Measurements from ENCODE around the gene CALML3. TPM values are rescaled to one million over a fixed set of nuclear protein-coding genes. Genes with fewer than 3 reads are reported as not detected.

The CALML3 gene
- total RNA-seq, 1 donor from 2014 or later = not detected

DNA sequence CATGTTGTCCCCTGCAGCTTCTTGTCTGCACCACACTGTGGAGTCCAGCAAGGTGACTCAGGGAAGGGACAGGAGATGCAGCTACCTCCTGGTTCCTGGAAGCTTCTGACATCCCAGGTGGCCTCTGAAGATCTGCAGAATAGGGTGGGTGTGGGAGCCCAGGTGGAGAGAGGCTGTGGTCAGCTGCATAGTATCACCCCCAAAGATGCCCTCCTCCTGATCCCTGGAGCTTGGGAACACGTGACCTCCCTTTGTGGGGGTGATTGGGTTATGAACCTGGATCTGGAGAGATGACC lies 25.4 kb downstream of the CALML3 start:
- Mint-ChIP-seq H3K4me3 (no peak overlapping the region), H3K36me3 (no peaks in the 10 kb centered on the region), H3K27ac (peak overlapping the region; percentile 66), H3K27me3 (ENCODE audit: insufficient read depth, low read depth) (peaks cover 5% of the 10 kb centered on the region), H3K9me3 (no peaks in the 10 kb centered on the region), H3K4me1 (peaks cover 15% of the 10 kb centered on the region)
- H3K4me1 ChIP-seq = peaks cover 7% of the 10 kb centered on the region
- H3K79me2 ChIP-seq (ENCODE audit: low read depth) = no peaks in the 10 kb centered on the region
- no peak for DNase-seq (ENCODE audit: low spot score)
- no peak for TF ChIP-seq EZH2 (IDR thresholded peaks at IDR 0.05)
- TF ChIP-seq, protein P1, sequence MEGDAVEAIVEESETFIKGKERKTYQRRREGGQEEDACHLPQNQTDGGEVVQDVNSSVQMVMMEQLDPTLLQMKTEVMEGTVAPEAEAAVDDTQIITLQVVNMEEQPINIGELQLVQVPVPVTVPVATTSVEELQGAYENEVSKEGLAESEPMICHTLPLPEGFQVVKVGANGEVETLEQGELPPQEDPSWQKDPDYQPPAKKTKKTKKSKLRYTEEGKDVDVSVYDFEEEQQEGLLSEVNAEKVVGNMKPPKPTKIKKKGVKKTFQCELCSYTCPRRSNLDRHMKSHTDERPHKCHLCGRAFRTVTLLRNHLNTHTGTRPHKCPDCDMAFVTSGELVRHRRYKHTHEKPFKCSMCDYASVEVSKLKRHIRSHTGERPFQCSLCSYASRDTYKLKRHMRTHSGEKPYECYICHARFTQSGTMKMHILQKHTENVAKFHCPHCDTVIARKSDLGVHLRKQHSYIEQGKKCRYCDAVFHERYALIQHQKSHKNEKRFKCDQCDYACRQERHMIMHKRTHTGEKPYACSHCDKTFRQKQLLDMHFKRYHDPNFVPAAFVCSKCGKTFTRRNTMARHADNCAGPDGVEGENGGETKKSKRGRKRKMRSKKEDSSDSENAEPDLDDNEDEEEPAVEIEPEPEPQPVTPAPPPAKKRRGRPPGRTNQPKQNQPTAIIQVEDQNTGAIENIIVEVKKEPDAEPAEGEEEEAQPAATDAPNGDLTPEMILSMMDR (IDR thresholded peaks at IDR 0.05) = no peak
- TF ChIP-seq EZH2phosphoT487 (IDR thresholded peaks at IDR 0.05) = no peak
- no peak overlapping the region for H3K27ac ChIP-seq
- H3K9ac ChIP-seq = no peak overlapping the region
- no peaks in the 10 kb centered on the region for H3K9me3 ChIP-seq (ENCODE audit: low read depth)
- no peaks in the 10 kb centered on the region for H3F3A ChIP-seq (ENCODE audit: low read depth)
- H3K4me2 ChIP-seq = no peak overlapping the region
- H3K36me3 ChIP-seq = no peaks in the 10 kb centered on the region
- no peaks in the 10 kb centered on the region for H4K20me1 ChIP-seq (ENCODE audit: low read depth)
- no peak overlapping the region for H3K4me3 ChIP-seq
- no peak overlapping the region for H2AFZ ChIP-seq (replicated peaks)
- H3K27me3 ChIP-seq = no peaks in the 10 kb centered on the region

DNA sequence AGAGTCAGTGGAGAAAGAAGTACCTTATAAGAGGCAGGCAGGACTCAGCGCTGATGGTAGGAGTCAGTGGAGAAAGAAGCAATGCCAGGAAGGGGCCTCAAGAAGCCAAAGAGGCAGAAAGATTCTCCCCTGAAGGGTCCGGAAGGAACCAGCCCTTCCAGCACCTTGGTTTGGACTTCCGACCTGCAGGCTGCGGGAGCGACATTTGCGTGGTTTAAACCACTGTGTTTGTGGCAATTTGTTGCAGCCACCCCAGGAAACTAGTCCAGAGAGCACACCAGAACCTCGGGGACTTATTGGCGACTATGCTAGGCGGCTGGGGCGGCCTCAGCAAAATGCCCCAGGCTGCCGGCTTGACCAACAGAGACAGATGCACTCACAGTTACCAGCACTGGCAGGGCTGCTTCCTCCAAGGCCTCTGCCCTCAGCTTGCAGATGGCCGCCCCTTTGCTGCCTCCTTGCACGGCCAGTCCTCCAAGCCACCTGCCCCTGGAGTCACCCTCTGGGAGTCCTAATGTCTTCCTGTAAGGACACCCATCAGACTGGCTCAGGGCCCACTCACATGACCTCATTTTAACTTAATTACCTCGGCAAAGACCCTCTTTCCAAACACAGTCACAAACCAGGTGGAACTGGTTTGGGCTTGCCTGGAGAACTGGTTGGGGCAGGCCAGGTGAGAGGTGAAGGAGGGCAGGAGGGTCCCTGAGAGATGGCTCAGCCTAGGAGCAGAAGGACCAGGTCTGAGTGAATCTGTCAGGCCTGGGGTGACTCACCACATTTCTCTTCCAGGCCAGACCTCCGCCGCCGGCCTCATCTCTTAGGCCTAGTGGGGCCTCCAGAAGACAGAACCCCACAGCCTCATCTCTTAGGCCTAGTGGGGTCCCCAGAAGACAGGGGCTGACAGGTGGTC lies 26.1 kb downstream of the CALML3 start:
- Histone ChIP-seq H3K4me1 (peaks cover 7% of the 10 kb centered on the region), H3K27me3 (no peaks in the 10 kb centered on the region), H3K4me2 (no peak overlapping the region), H3F3A (ENCODE audit: low read depth) (no peaks in the 10 kb centered on the region), H4K20me1 (ENCODE audit: low read depth) (no peaks in the 10 kb centered on the region), H2AFZ (replicated peaks) (no peak overlapping the region), H3K36me3 (no peaks in the 10 kb centered on the region), H3K27ac (no peak overlapping the region), H3K79me2 (ENCODE audit: low read depth) (no peaks in the 10 kb centered on the region), H3K4me3 (no peak overlapping the region), H3K9ac (no peak overlapping the region), H3K9me3 (ENCODE audit: low read depth) (no peaks in the 10 kb centered on the region)
- Mint-ChIP-seq H3K4me1 (peaks cover 15% of the 10 kb centered on the region), H3K36me3 (no peaks in the 10 kb centered on the region), H3K27ac (peak overlapping the region; percentile 66), H3K9me3 (no peaks in the 10 kb centered on the region), H3K4me3 (no peak overlapping the region), H3K27me3 (ENCODE audit: insufficient read depth, low read depth) (peaks cover 6% of the 10 kb centered on the region)
- no peak for DNase-seq (ENCODE audit: low spot score)
- TF ChIP-seq, protein P1 (IDR thresholded peaks at IDR 0.05) = no peak
- TF ChIP-seq EZH2 (IDR thresholded peaks at IDR 0.05) (no peak), EZH2phosphoT487 (IDR thresholded peaks at IDR 0.05) (no peak)

DNA sequence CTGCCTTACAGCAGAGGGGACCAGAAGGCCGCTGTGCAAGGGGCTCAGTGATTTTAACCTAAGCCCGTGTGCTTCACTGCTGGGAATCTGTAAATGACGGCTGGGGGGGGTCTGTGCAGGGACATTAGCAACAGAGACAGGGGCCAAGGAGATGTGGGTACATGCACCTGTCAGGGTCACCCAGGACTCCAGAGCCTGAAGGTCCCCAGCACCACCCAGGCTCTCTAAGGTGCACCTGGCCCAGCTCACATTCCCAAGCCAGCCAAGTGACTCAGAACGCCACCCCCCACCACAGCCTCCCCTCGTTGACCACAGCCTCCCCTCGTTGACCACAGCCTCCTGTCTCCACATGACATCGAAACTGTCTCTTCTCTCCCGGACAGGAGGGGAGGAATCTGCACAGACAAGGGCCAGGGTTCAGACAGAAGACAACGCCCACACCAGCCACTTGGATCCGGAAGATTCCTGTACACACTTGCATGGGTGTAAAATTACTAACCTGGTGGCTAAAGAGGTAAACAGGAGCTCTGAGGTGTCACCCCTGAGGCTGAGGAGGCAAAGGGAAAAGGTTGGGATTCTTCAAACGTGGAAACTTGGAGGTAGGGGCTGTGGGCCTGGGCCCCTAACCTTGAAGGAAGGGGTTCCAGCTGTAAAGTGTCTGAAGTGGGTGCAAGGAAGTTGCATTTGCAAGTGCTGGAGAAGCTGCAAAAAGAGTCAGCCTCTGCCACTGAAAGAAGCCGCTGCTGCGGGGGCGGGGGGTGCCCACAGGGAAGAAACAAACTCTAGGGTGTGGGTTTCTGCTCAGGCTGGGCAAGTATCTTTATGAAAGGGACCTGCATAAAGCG lies 27.0 kb downstream of the CALML3 start:
- Histone ChIP-seq H2AFZ (replicated peaks) (no peak overlapping the region), H3K79me2 (ENCODE audit: low read depth) (no peaks in the 10 kb centered on the region), H3K4me1 (peaks cover 7% of the 10 kb centered on the region), H3F3A (ENCODE audit: low read depth) (no peaks in the 10 kb centered on the region), H4K20me1 (ENCODE audit: low read depth) (no peaks in the 10 kb centered on the region), H3K27me3 (no peaks in the 10 kb centered on the region), H3K9ac (no peak overlapping the region), H3K36me3 (no peaks in the 10 kb centered on the region), H3K27ac (no peak overlapping the region), H3K4me3 (no peak overlapping the region), H3K4me2 (no peak overlapping the region), H3K9me3 (ENCODE audit: low read depth) (no peaks in the 10 kb centered on the region)
- H3K27me3 Mint-ChIP-seq (ENCODE audit: insufficient read depth, low read depth) = peaks cover 7% of the 10 kb centered on the region
- DNase-seq (ENCODE audit: low spot score) = no peak
- no peaks in the 10 kb centered on the region for H3K9me3 Mint-ChIP-seq
- H3K36me3 Mint-ChIP-seq = no peaks in the 10 kb centered on the region
- H3K4me3 Mint-ChIP-seq = no peak overlapping the region
- TF ChIP-seq EZH2 (IDR thresholded peaks at IDR 0.05) = no peak
- TF ChIP-seq, protein P1 (IDR thresholded peaks at IDR 0.05) = no peak
- no peak for TF ChIP-seq EZH2phosphoT487 (IDR thresholded peaks at IDR 0.05)
- H3K4me1 Mint-ChIP-seq = peaks cover 18% of the 10 kb centered on the region
- no peak overlapping the region for H3K27ac Mint-ChIP-seq
